Naive thymus-derived CD8-positive, alpha-beta T cell (primary cell): Measurements from ENCODE around the gene OOSP4B. TPM values are rescaled to one million over a fixed set of nuclear protein-coding genes. Genes with fewer than 3 reads are reported as not detected.
"Not testable (repeated sequence)": the region's sequence is repeated elsewhere in the genome, so short reads cannot be mapped to it uniquely, and the experiment has no call there.

Source experiments
- ATAC-seq, 2 donors: fragments of 150-1000 bp; cut with Tn5 transposase in 1 of 2; sonication (Bioruptor Pico), chemical (Tn5 transposase) in 1 of 2; 1 replicate in 1 of 2; 2 replicates in 1 of 2; pipeline ENCODE4 v1.10.0; 2021; ENCODE audit warnings: mild to moderate bottlenecking in 2 of 2, moderate library complexity in 2 of 2
- POLR2A ChIA-PET: fragments of 350-600 bp; sonication (Branson Sonifier 250); formaldehyde crosslinking; loops from one replicate; lab custom pipeline; 2021; ENCODE audit warnings: antibody characterized with exemption; lab: Charles Lee
- DNase-seq, 10 donors: peaks; one replicate each; pipeline versions ENCODE4 v3.0.0 to v3.0.0-alpha.2; 2020 to 2022
- H3K27ac Mint-ChIP-seq, 10 donors: one replicate each; pipeline ENCODE4 v1.8.0; 2020 to 2022; ENCODE audit warnings: mild to moderate bottlenecking in 10 of 10, mixed read lengths in 10 of 10, moderate library complexity in 4 of 10, inconsistent platforms in 1 of 10
- H3K27me3 Mint-ChIP-seq, 5 donors: one replicate each; pipeline ENCODE4 v1.8.0; 2021 to 2022; ENCODE audit warnings: mixed read lengths in 5 of 5
- H3K36me3 Mint-ChIP-seq, 3 donors: one replicate each; pipeline ENCODE4 v1.8.0; 2020 to 2022; ENCODE audit warnings: mixed read lengths in 3 of 3, mild to moderate bottlenecking in 2 of 3, inconsistent platforms in 1 of 3
- H3K4me1 Mint-ChIP-seq, 4 donors: one replicate each; pipeline ENCODE4 v1.8.0; 2021 to 2022; ENCODE audit warnings: mixed read lengths in 4 of 4
- H3K4me3 Mint-ChIP-seq, 10 donors: one replicate each; pipeline ENCODE4 v1.8.0; 2020 to 2022; ENCODE audit warnings: mild to moderate bottlenecking in 10 of 10, mixed read lengths in 10 of 10, moderate library complexity in 6 of 10, inconsistent platforms in 1 of 10
- H3K9me3 Mint-ChIP-seq, 9 donors: one replicate each; pipeline ENCODE4 v1.8.0; 2020 to 2022; ENCODE audit warnings: mixed read lengths in 9 of 9, mild to moderate bottlenecking in 3 of 9, inconsistent platforms in 1 of 9, moderate library complexity in 1 of 9
- polyA plus RNA-seq, 3 donors: library from polyadenylated mRNA; unstranded; fragments of 300-500 nt; fragmentation: Illumina TruSeq; gene quantifications; one replicate each; pipeline ENCODE4 v1.2.3, GENCODE V29; 2021
- total RNA-seq, 8 experiments: library from RNA in 2 of 8; stranded (reverse) in 2 of 8; gene quantifications; one replicate each; pipeline ENCODE4 v1.2.3 and lab custom pipeline; 2021 to 2026

OOSP4B gene
- total and polyA plus RNA-seq, 5 experiments from 2014 or later = not detected

- POLR2A ChIA-PET, H3K4me1 Mint-ChIP-seq, H3K36me3 Mint-ChIP-seq, H3K4me3 Mint-ChIP-seq, DNase-seq, ATAC-seq, H3K27ac Mint-ChIP-seq: not testable (repeated sequence)
- H3K9me3 Mint-ChIP-seq = peaks cover 0 to 10% (median 5%) of the 10 kb centered on the region in 9 donors
- peaks cover 1 to 17% (median 5%) of the 10 kb centered on the region in 5 donors for H3K27me3 Mint-ChIP-seq
These were observed 54.7 kb downstream of the OOSP4B start for GRCh38 chr11:60071644-60072043.

- H3K4me3 Mint-ChIP-seq = no peak overlapping the region
- ATAC-seq (no peak), DNase-seq (no peak)
- POLR2A ChIA-PET = no interaction called here
- H3K36me3 Mint-ChIP-seq = no peaks in the 10 kb centered on the region
- H3K27ac Mint-ChIP-seq = no peak overlapping the region
- H3K4me1 Mint-ChIP-seq = no peaks in the 10 kb centered on the region
- H3K27me3 Mint-ChIP-seq = peaks cover 0 to 9% (median 2%) of the 10 kb centered on the region in 5 donors
- peaks cover 0 to 21% (median 10%) of the 10 kb centered on the region in 9 donors for H3K9me3 Mint-ChIP-seq
These were observed 60.3 kb downstream of the OOSP4B start for GRCh38 chr11:60077216-60077817.

- POLR2A ChIA-PET = no interaction called here
- ATAC-seq = no peak
- peaks cover 0 to 19% (median 10%) of the 10 kb centered on the region in 9 donors for H3K9me3 Mint-ChIP-seq
- no peak for DNase-seq
- no peak overlapping the region for H3K4me3 Mint-ChIP-seq
- no peaks in the 10 kb centered on the region for H3K36me3 Mint-ChIP-seq
- H3K27ac Mint-ChIP-seq = no peak overlapping the region
- H3K4me1 Mint-ChIP-seq = no peaks in the 10 kb centered on the region
- H3K27me3 Mint-ChIP-seq = peaks cover 0 to 9% (median 3%) of the 10 kb centered on the region in 5 donors
These were observed 61.0 kb downstream of the OOSP4B start for GRCh38 chr11:60077981-60078380.

- H3K27me3 Mint-ChIP-seq = peaks cover 0 to 9% (median 3%) of the 10 kb centered on the region in 5 donors
- H3K27ac Mint-ChIP-seq = no peak overlapping the region
- H3K4me3 Mint-ChIP-seq = no peak overlapping the region
- ATAC-seq (no peak), DNase-seq (no peak)
- no peaks in the 10 kb centered on the region for H3K36me3 Mint-ChIP-seq
- POLR2A ChIA-PET = no interaction called here
- peaks cover 0 to 19% (median 10%) of the 10 kb centered on the region in 9 donors for H3K9me3 Mint-ChIP-seq
- H3K4me1 Mint-ChIP-seq = no peaks in the 10 kb centered on the region
These were observed 61.8 kb downstream of the OOSP4B start for GRCh38 chr11:60078745-60079144.

GRCh38 chr11:60080535-60080934 is 63.6 kb downstream of the OOSP4B start:
- H3K36me3 Mint-ChIP-seq = no peaks in the 10 kb centered on the region
- DNase-seq (no peak), ATAC-seq (no peak)
- no peaks in the 10 kb centered on the region for H3K4me1 Mint-ChIP-seq
- peaks cover 0 to 19% (median 10%) of the 10 kb centered on the region in 9 donors for H3K9me3 Mint-ChIP-seq
- no peak overlapping the region for H3K4me3 Mint-ChIP-seq
- POLR2A ChIA-PET = no interaction called here
- H3K27ac Mint-ChIP-seq = no peak overlapping the region
- peaks cover 2 to 27% (median 9%) of the 10 kb centered on the region in 5 donors for H3K27me3 Mint-ChIP-seq

Other genes starting within 250 kb of the OOSP4B start
- gene MRPL16, start 206.4 kb upstream of the OOSP4B start, total RNA-seq = 10 to 100 TPM; 44.4 to 45.2 TPM
- gene MRPL16, start 206.4 kb upstream of the OOSP4B start, polyA plus RNA-seq = 10 to 100 TPM; 68.4 to 93.0 (median 92.8) TPM
- not detected for gene CBLIF, start 171.7 kb upstream of the OOSP4B start, total RNA-seq
- not detected for gene CBLIF, start 171.7 kb upstream of the OOSP4B start, polyA plus RNA-seq
- not detected for gene TCN1, start 150.7 kb upstream of the OOSP4B start, total RNA-seq
- not detected for gene TCN1, start 150.7 kb upstream of the OOSP4B start, polyA plus RNA-seq
- not detected for gene OOSP3, start 138.4 kb upstream of the OOSP4B start, total RNA-seq
- gene OOSP3, start 138.4 kb upstream of the OOSP4B start, polyA plus RNA-seq = under 1 TPM in 1 of 3 donors, not detected in 2; 0.43 TPM
- not detected for gene OOSP1, start 78.7 kb upstream of the OOSP4B start, total RNA-seq
- gene OOSP1, start 78.7 kb upstream of the OOSP4B start, polyA plus RNA-seq = not detected
- gene OOSP4A, start 53.1 kb upstream of the OOSP4B start, total RNA-seq = not detected
- not detected for gene OOSP4A, start 53.1 kb upstream of the OOSP4B start, polyA plus RNA-seq
- gene OOSP2, start 23.2 kb downstream of the OOSP4B start, total RNA-seq = not detected
- not detected for gene OOSP2, start 23.2 kb downstream of the OOSP4B start, polyA plus RNA-seq
- not detected for gene MS4A3, start 39.5 kb downstream of the OOSP4B start, total RNA-seq
- not detected for gene MS4A3, start 39.5 kb downstream of the OOSP4B start, polyA plus RNA-seq
- gene MS4A2, start 71.5 kb downstream of the OOSP4B start, total RNA-seq = not detected
- not detected for gene MS4A2, start 71.5 kb downstream of the OOSP4B start, polyA plus RNA-seq
- 1 to 10 TPM; 2.5 to 2.6 TPM for gene MS4A6A, start 165.9 kb downstream of the OOSP4B start, total RNA-seq
- 1 to 10 TPM in 2 of 3 donors, not detected in 1; 1.2 to 1.4 TPM for gene MS4A6A, start 165.9 kb downstream of the OOSP4B start, polyA plus RNA-seq
- not detected for gene MS4A4E, start 226.0 kb downstream of the OOSP4B start, total RNA-seq
- not detected for gene MS4A4E, start 226.0 kb downstream of the OOSP4B start, polyA plus RNA-seq